Right lobe of liver (tissue), 4 donors: ENCODE results near the gene ASZ1.

Experiments
- POLR2A ChIP-seq: fragments of 450-650 bp; IDR thresholded peaks from one replicate; pipeline ENCODE4 v1.6.1; 2017; ENCODE audit warnings: antibody characterized with exemption, mild to moderate bottlenecking
- TF ChIP-seq, protein P1 (sequence below), 4 donors: fragments of 200-600 bp in 3 of 4; fragments of 450-650 bp in 1 of 4; IDR thresholded peaks; one replicate each; pipeline versions ENCODE4 v1.5.1 to v1.8.0; 2016 to 2022; ENCODE audit warnings: antibody characterized with exemption in 4 of 4, mild to moderate bottlenecking in 2 of 4
- donor health status: DM: no; HTN: no; CAD: no.
- donor health status: DM: no; HTN: no; CAD: no.
- donor health status: DM: no; HTN: yes; CAD: no.

GRCh38 chr7:117472335-117472734, 45.0 kb upstream of the ASZ1 start:
- TF ChIP-seq, protein P1, sequence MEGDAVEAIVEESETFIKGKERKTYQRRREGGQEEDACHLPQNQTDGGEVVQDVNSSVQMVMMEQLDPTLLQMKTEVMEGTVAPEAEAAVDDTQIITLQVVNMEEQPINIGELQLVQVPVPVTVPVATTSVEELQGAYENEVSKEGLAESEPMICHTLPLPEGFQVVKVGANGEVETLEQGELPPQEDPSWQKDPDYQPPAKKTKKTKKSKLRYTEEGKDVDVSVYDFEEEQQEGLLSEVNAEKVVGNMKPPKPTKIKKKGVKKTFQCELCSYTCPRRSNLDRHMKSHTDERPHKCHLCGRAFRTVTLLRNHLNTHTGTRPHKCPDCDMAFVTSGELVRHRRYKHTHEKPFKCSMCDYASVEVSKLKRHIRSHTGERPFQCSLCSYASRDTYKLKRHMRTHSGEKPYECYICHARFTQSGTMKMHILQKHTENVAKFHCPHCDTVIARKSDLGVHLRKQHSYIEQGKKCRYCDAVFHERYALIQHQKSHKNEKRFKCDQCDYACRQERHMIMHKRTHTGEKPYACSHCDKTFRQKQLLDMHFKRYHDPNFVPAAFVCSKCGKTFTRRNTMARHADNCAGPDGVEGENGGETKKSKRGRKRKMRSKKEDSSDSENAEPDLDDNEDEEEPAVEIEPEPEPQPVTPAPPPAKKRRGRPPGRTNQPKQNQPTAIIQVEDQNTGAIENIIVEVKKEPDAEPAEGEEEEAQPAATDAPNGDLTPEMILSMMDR (IDR thresholded peaks at IDR 0.05): no peak
- TF ChIP-seq POLR2A: no peak
